Left renal pelvis (tissue), 4 donors: Measurements from ENCODE around the gene OR13C2. TPM values are rescaled to one million over a fixed set of nuclear protein-coding genes. Genes with fewer than 3 reads are reported as not detected.
"Not testable (repeated sequence)": the region's sequence is repeated elsewhere in the genome, so short reads cannot be mapped to it uniquely, and the experiment has no call there.

Source experiments
- DNase-seq, 4 donors: peaks; one replicate each; pipeline ENCODE4 v3.0.0-alpha.2; 2013; ENCODE audit warnings: low read depth in 4 of 4, low spot score in 3 of 4
- polyA plus RNA-seq, 4 donors: library from polyadenylated mRNA; unstranded; fragments of 120-200 nt; gene quantifications; one replicate each; pipeline ENCODE4 v1.2.1, GENCODE V29; 2013; ENCODE audit not compliant: insufficient read length in 4 of 4

OR13C2 gene, protein sequence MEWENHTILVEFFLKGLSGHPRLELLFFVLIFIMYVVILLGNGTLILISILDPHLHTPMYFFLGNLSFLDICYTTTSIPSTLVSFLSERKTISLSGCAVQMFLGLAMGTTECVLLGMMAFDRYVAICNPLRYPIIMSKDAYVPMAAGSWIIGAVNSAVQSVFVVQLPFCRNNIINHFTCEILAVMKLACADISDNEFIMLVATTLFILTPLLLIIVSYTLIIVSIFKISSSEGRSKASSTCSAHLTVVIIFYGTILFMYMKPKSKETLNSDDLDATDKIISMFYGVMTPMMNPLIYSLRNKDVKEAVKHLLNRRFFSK
- polyA plus RNA-seq, result under 1 TPM in 2 of 4 donors, not detected in 2; 0.14 to 0.38 TPM

DNA sequence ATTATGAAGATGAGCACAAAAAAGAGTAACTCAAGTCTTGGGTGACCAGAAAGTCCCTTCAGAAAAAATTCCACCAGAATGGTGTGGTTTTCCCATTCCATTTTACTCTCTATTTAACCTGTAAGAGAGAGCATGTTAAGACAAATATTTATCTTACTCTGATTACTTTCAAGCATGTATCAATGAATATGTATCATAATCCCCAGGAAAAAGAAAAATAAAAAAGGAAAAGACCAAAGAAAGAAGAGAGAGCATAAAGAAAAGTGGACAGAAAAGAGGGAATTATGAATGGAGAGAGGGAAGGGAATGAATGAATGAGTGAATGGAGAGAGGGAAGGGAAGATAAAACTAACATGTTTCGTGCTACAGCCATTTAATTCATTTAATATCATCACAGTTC, at the start of gene OR13C2:
TSS of gene OR13C2 (minus strand) at position 101 of the 400 bp plus-strand sequence. CDS start at position 101, 0 bp downstream.
- DNase-seq, result not testable (repeated sequence)

DNA sequence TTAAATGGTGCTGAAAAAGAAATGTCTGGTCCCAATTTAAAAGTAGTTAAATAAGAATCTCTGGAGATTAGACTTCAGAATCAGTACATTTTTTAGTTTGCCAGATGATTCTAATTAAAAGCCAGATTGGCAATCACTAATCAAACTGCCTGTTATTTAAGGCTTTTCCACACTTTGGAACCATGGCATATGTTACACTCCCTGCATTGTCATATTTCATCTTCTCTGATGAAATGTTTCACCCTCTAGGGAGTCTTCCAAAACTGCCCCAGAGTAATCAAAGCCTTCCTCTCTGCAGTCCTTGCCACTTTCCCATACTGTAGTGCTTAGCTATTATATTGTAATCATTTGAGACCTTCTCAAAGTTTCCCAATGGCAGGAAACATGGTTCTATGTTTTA, 30.0 kb upstream of the OR13C2 start:
- DNase-seq, result no peak

DNA sequence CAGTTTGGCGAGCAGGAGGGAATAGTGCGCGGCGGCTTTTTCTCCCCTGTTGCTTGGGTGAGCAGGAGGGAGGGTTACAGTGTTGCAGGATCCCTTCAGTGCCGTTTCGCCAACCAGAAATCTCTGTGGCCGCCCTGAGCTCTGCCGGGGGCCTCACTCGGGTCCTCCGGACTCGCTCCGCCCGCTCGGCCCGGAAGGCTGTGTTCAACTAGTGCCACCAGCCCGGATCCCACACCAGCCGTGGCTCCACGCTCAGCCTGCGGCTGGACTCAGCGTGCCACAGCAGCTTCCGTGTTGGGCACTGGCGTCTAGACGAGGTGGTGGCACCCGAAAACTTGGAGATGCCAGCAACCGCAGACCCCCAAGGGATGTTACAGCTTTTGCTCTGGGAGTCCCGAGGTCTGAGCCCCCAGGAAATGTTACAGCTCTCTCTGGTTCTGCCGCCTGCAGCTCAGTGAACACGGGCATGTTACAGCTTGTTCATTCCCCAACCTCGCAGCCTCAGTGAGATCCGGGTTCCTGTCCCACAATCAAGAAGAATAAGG, 28.6 kb upstream of the OR13C2 start:
- no peak for DNase-seq

DNA sequence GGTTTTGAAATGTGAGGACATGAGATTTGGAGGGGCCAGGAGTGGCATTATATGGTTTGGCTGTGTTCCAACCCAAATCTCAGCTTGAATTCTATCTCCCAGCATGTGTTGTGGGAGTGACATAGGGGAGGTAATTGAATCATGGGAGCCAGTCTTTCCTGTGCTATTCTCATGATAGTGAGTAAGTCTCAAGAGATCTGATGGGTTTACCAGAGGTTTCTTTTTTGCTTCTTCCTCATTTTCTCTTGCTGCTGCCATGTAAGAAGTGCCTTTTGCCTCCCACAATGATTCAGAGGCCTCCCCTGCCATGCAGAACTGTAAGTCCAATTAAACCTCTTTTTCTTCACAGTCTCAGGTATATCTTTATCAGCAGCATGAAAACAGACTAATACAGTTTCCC, 20.5 kb upstream of the OR13C2 start:
- not testable (repeated sequence) for DNase-seq

DNA sequence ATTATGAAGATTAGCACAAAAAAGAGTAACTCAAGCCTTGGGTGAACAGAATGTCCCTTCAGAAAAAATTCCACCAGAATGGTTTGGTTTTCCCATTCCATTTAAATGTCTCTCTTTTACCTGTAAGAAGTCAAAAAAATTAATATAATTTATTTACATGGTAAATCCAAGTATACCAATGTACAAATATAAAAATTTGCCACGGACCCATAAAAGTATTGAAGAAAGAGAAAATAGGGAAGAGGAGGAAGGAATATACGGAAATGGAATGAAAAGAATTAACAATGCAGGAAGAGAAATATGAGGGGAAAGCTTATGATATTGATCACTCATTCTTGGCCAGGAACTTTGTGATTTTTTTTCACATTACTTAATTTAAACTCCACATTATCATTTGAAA, 12.7 kb upstream of the OR13C2 start, which contains the start of gene OR13C9:
TSS of gene OR13C9 (minus strand) at position 101 of the 400 bp plus-strand sequence. CDS start at position 101, 0 bp downstream.
- DNase-seq, result no peak

DNA sequence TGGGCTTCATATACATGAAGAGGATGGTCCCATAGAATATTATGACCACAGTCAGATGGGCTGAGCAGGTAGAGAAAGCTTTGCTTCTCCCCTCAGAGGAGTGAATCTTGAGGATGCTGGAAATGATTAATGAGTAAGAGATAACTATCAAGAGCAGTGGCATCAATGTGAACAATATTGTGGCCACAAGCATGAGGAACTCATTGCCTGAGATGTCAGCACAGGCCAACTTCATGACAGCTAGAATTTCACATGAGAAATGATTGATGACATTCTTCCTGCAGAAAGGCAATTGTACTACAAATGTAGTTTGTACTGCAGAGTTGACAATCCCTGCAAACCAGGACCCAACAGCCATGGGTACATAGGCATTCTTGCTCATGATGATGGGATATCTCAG, 12.0 kb upstream of the OR13C2 start:
- DNase-seq, result no peak

DNA sequence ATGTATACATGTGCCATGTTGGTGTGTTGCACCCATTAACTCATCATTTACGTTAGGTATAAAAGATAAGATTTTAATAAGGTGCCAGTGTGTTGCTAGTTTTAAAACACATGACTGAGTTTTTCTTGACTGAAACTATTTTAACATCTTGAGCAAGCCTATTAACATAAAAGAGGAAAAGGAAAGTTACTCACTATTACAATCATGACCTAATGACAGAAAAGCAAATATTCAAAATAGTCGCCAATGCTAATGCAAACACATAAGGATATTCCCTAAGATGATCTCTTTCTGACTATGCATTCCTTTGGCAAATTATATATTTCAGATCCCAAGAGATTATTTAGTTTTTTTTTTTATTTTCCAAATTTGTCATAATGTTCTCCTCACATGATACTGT, 5.8 kb upstream of the OR13C2 start:
- DNase-seq, result no peak

DNA sequence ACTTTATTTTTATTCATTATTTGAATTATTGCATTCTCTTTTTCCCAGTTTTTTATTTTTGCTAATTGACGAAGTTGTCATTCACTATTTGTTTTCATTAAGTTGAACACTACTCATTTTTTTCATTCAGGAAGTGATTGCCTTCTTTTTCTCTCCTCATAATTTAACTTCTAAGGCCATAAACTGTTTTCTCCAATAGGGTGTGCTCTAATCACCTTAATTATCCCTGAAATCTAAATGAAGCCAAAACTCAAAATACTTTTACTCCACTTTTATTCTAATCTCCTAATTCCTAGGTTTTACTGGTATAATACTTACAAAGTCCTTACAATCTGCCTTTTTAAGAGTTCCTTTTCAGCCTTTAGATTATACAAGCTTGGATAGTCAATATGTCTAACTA, 2.9 kb upstream of the OR13C2 start:
- no peak for DNase-seq

DNA sequence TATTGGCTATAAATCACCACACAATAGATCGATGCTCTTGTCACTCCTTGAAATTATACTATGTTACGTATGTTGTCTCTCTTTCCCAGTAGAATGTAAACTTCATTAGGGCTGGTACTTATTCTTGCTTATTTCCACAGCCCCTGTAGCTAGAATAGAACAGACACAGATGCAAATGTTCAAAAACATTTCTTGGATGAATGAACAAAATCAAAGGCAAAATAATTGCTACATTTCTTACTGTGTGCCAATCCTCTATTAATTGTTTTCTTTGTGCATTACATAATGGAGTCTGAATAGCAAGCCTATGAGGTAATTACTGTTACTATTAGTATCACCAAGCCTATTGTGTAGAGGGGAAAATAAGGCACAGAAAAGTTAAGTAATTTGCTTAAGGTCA, 725 bp upstream of the OR13C2 start:
- no peak for DNase-seq

DNA sequence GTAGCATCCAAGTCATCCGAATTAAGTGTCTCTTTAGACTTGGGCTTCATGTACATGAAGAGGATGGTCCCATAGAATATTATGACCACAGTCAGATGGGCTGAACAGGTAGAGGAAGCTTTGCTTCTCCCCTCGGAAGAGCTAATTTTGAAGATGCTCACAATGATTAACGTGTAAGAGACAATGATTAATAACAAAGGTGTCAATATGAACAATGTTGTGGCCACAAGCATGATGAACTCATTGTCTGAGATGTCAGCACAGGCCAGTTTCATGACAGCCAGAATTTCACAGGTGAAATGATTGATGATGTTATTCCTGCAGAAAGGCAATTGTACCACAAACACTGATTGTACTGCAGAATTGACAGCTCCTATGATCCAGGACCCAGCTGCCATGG, 626 bp downstream of the OR13C2 start:
- no peak for DNase-seq

DNA sequence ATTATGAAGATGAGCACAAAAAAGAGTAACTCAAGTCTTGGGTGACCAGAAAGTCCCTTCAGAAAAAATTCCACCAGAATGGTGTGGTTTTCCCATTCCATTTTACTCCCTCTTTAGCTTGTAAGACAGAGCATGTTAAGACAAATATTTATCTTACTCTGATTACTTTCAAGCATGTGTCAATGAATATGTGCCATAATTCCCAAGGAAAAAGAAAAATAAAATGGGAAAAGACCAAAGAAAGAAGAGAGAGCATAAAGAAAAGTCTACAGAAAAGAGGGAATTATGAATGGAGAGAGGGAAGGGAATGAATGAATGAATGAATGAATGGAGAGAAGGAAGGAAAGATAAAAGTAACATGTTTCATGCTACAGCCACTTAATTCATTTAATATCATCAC, 6.1 kb downstream of the OR13C2 start, which contains the start of gene OR13C5:
TSS of gene OR13C5 (minus strand) at position 101 of the 400 bp plus-strand sequence. CDS start at position 101, 0 bp downstream.
- not testable (repeated sequence) for DNase-seq

DNA sequence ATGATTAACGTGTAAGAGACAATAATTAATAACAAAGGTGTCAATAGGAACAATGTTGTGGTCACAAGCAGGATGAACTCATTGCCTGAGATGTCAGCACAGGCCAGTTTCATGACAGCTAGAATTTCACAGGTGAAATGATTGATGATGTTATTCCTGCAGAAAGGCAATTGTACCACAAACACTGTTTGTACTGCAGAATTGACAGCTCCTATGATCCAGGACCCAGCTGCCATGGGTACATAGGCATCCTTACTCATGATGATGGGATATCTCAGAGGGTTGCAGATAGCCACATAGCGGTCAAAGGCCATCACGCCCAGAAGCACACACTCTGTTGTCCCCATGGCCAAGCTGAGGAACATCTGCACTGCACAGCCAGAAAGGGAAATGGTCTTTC, 6.7 kb downstream of the OR13C2 start:
- not testable (repeated sequence) for DNase-seq

DNA sequence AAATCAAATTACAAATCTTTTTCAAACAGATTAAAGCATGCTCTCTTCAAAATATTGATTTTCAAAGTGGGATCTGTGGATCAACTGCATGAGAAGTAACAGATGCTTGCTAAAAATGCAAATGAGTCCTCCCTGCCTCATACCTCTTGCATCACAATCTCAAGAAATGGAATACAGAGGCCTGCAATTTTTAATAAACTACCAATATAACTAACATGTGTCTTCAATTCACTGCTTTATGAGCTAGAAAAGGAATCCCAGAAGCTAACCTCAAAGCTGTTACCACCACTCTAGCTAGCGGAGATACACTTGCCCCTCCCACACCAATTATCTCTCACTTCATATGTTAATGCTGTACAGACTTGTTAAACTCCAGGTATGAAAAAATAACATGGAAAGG, 15.8 kb downstream of the OR13C2 start:
- no peak for DNase-seq

DNA sequence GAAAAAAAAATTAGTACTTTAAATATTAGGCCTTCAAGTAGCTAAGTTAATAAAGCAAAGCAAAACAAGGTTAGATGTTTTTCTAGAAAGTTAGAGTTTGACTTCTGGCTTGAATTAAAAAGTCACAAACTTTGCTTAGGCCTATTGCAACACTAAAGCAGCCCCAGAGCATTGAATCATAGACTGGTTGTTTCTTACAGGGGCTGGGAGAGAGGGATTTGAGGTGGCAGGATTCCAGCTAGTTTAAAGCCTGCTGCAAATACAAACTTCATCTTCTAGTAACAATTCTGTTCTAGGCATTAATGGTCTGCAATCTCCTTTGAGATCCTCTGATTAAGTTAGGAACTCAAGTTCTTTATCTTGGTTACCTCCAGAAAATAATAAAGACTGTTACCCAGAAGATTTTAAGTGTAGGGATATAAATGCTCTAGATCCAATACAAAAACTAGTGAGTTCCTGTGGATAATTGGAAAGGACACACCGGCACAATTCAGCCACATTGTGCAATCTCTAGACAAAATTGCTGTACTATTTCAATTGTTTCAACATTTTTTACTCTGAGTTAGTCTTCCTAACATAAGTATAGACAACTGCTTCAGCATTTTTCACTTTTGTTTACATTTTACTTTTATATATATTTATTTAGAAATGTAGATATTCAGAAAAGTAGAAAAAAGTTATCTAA, 18.8 kb downstream of the OR13C2 start:
- DNase-seq, result no peak

DNA sequence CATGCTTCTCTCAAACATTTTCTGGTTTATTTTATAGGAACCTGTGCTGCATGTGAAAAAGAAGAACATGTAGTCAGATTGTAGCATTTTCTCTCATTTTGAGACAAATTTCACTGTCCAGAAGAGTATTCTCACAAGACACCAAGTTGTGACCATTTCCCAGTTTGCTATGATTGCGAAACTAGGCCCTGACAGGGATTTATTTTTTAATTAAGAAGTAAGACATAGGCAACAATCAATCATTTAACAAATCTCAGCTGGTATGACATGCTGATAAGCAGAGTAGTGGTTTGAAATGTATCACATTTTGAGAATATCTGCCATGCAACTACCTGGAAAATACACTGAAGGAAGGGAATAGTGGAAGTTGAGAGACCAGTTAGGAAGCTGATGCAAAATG, 24.9 kb downstream of the OR13C2 start:
- no peak for DNase-seq

DNA sequence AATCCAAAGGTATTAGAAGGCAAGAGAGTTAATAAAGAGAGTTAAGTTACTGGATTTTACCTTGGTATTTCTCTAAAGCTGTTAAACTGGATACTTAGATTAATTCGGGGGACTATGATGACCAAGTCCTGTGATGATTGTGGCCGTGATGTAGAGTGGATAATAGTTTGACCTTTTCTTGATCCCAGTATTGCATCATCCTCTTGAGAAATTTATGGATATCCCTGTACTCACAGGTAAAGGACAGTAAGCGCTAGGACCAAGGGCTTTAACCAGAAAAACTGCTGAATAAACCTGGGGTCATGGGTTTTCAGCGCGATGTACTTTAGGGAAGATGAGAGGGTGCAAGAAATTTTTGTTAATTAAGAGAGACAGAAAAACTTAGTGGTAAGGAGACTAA, 28.2 kb downstream of the OR13C2 start:
- no peak for DNase-seq

DNA sequence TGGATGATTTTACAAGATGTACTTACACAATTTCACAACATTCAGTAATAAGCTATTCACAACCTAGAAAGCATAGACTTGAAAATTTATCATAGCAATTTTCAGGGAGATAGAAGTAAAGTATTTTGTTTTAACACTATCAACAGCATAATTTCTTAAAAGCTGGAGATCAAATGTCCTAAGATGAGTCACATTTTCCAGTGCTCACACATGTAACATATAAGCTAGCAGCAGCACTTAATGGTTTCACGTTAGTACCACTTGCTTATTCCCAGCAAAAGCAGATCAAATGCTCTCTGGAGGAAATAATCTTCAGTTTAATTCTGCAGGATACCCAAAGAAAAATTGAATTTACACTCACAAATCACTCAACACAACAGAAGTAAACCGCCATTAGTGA, 30.0 kb downstream of the OR13C2 start:
- no peak for DNase-seq

DNA sequence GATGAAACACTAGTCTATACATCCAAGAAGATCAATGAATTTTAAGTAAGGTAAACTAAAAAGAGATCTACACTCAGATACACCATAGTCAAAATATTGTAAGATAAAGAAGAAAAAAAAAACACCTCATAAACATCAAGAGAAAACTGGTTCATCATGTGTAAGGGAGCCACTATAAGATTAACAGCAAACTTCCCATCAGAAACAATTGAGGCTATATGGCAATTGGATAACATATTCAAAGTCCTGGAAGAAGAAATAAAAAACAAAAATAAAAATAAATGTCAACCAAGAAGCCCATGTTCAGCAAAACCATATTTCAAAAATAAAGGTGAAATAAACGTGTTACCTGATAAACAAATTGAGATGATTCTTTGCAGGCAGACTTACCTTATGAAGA, 32.8 kb downstream of the OR13C2 start:
- no peak for DNase-seq

DNA sequence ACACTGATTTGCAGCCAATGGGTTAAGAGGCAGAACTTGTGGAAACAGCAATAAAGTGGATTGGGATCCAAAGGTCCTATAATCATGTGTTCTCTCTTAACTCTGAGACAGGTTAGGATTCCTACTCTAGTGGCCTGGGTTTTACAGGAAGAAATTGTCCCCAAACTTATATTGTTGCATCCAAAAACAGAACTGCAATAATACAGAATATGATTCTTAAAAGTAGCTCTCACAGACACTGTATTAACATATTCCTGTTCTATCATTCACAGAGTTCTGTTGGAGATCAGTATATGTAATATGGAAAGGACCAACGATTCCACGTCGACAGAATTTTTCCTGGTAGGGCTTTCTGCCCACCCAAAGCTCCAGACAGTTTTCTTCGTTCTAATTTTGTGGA, 36.6 kb downstream of the OR13C2 start, which contains the start of gene OR13C8:
TSS of gene OR13C8 (plus strand) at position 301 of the 400 bp plus-strand sequence. CDS start at position 301, 0 bp downstream.
- DNase-seq, result no peak

DNA sequence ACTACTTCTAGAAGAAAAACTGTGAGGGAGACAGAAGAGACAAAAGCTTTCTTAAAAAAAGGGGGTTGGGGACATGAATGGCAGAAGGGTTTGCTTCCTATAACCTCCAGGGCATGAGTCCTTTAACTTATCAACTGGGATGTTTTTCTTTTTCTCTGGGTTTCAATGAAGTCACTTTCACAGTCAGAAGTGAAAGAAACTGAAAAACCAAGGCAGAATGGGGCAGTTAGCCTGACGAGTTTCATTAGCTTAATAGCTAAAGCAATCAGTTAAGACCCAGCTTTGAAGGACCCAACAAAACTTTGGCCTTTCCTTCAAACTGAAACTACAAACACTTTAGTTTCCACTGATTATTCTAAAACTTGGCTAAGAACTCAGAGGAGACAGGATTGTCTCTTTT, 41.1 kb downstream of the OR13C2 start:
- DNase-seq, result no peak

DNA sequence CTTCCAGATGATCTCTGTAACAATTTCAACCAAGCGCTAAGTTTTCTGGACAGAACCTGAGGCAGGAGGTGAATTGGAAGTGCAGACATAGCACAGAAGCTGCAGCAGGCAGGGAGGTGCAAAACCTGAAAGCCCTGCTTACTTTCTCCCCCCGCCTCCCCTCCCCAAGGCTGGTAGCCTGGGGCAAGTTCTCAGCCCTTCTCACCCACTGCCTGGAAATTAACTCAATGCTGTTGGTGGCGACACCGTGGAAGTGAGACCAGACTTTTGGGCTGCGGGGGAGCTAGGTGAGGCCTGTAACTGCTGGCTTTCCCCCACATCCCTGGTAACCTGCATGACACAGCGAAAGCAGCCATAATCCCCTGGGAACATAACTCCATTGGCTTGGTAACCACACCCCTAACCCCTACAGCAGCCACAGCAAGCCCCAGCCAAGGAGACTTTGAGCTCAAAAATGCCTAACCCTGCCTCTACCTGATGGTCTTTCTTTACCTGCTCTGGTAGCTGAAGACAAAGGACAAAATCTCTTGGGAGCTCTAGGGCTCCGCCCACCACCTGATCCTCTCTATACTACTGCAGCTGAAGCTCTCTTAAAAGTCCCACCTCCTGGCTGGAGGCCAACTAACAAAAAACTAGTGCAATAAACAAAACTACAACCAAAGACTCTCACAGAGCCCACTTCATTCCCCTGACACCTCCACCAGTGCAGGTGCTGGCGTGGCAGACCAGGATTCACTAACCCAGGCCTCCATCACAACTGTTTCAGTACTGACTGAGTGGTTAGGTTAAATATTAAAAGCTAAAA, 48.4 kb downstream of the OR13C2 start:
- DNase-seq, result no peak
